H9 (cell line): ENCODE measurements around the gene DENND4A. TPM values are rescaled to one million over a fixed set of nuclear protein-coding genes. Genes with fewer than 3 reads are reported as not detected.

ENCODE experiments used
- DNase-seq: peaks from one replicate; pipeline ENCODE4 v3.0.0-alpha.2; 2017
- H2AFZ ChIP-seq: one replicate; pipeline ENCODE4 v1.6.1; 2013; ENCODE audit warnings: mild to moderate bottlenecking, low read length, control low read depth, moderate library complexity
- H2AK5ac ChIP-seq: 2 replicates; pipeline ENCODE4 v1.6.1; 2013; ENCODE audit warnings: low read length, control low read depth, mixed read lengths; ENCODE audit not compliant: insufficient read length
- H2BK120ac ChIP-seq: one replicate; pipeline ENCODE4 v1.6.1; 2013; ENCODE audit warnings: low read depth, mild to moderate bottlenecking, low read length, control low read depth, inconsistent platforms; ENCODE audit not compliant: poor library complexity, severe bottlenecking
- H2BK12ac ChIP-seq: 2 replicates; pipeline ENCODE4 v1.6.1; 2013; ENCODE audit warnings: low read length, control low read depth, mixed read lengths, low read depth; ENCODE audit not compliant: insufficient read length
- H2BK15ac ChIP-seq: 2 replicates; pipeline ENCODE4 v1.6.1; 2013; ENCODE audit warnings: low read depth, low read length, control low read depth
- H2BK20ac ChIP-seq: one replicate; pipeline ENCODE4 v1.6.1; 2013; ENCODE audit warnings: low read depth, mild to moderate bottlenecking, low read length, control low read depth, inconsistent platforms; ENCODE audit not compliant: poor library complexity, severe bottlenecking
- H2BK5ac ChIP-seq: 2 replicates; pipeline ENCODE4 v1.6.1; 2013; ENCODE audit warnings: low read length, control low read depth, mixed read lengths; ENCODE audit not compliant: insufficient read length
- H3K14ac ChIP-seq: 2 replicates; pipeline ENCODE4 v1.6.1; 2013; ENCODE audit warnings: low read length, control low read depth; ENCODE audit not compliant: insufficient read depth
- H3K18ac ChIP-seq: 2 replicates; pipeline ENCODE4 v1.6.1; 2013; ENCODE audit warnings: low read depth, mild to moderate bottlenecking, mixed read lengths, low read length, control low read depth; ENCODE audit not compliant: insufficient read length
- H3K23ac ChIP-seq: 2 replicates; pipeline ENCODE4 v1.6.1; 2013; ENCODE audit warnings: low read length, control low read depth, mixed read lengths, low read depth; ENCODE audit not compliant: insufficient read length
- H3K23me2 ChIP-seq: 2 replicates; pipeline ENCODE4 v1.6.1; 2013; ENCODE audit warnings: low read depth, mild to moderate bottlenecking, mixed read lengths, low read length, control low read depth; ENCODE audit not compliant: insufficient read length, poor library complexity, severe bottlenecking
- H3K27ac ChIP-seq: 2 replicates; pipeline ENCODE4 v1.5.1; 2013; ENCODE audit warnings: low read length, control low read depth, mixed read lengths, low read depth; ENCODE audit not compliant: insufficient read length
- H3K27me3 ChIP-seq: 2 replicates; pipeline ENCODE4 v1.6.1; 2013; ENCODE audit warnings: low read length, control low read depth, inconsistent platforms; ENCODE audit not compliant: insufficient read depth
- H3K4ac ChIP-seq: 2 replicates; pipeline ENCODE4 v1.6.1; 2013; ENCODE audit warnings: low read depth, mild to moderate bottlenecking, control low read depth, inconsistent platforms, low read length, moderate library complexity
- H3K4me1 ChIP-seq: 2 replicates; pipeline ENCODE4 v1.6.1; 2013; ENCODE audit warnings: low read length, control low read depth, inconsistent platforms; ENCODE audit not compliant: insufficient read depth
- H3K4me2 ChIP-seq: 2 replicates; pipeline ENCODE4 v1.6.1; 2013; ENCODE audit warnings: low read length, control low read depth, mixed read lengths; ENCODE audit not compliant: insufficient read length, insufficient read depth
- H3K56ac ChIP-seq: 2 replicates; pipeline ENCODE4 v1.6.1; 2013; ENCODE audit warnings: low read depth, mild to moderate bottlenecking, mixed read lengths, low read length, control low read depth; ENCODE audit not compliant: insufficient read length
- H3K79me1 ChIP-seq: 2 replicates; pipeline ENCODE4 v1.6.1; 2013; ENCODE audit warnings: low read depth, mild to moderate bottlenecking, moderate library complexity, low read length, control low read depth, inconsistent platforms; ENCODE audit not compliant: insufficient read depth, poor library complexity, severe bottlenecking
- H3K79me2 ChIP-seq: 2 replicates; pipeline ENCODE4 v1.6.1; 2013; ENCODE audit warnings: low read length, control low read depth, inconsistent platforms; ENCODE audit not compliant: insufficient read depth
- H3K9ac ChIP-seq: 2 replicates; pipeline ENCODE4 v1.6.1; 2013; ENCODE audit warnings: low read length, control low read depth, mixed read lengths; ENCODE audit not compliant: insufficient read length; ENCODE audit errors: extremely low read depth
- H3K9me3 ChIP-seq: one replicate; pipeline ENCODE4 v1.6.1; 2013; ENCODE audit warnings: low read depth, low read length, inconsistent platforms; ENCODE audit not compliant: control insufficient read depth
- H3T11ph ChIP-seq: one replicate; pipeline ENCODE4 v1.6.1; 2013; ENCODE audit warnings: mild to moderate bottlenecking, low read length, control low read depth, inconsistent platforms
- H4K20me1 ChIP-seq: one replicate; pipeline ENCODE4 v1.6.1; 2013; ENCODE audit not compliant: control insufficient read depth, insufficient read length, insufficient read depth
- H4K5ac ChIP-seq: 2 replicates; pipeline ENCODE4 v1.6.1; 2013; ENCODE audit warnings: low read depth, mild to moderate bottlenecking, mixed read lengths, low read length, control low read depth; ENCODE audit not compliant: insufficient read length
- H4K8ac ChIP-seq: replicated peaks from 2 replicates; pipeline ENCODE4 v1.6.1; 2013; ENCODE audit warnings: low read length, control low read depth, mixed read lengths, low read depth; ENCODE audit not compliant: insufficient read length
- H4K91ac ChIP-seq: 2 replicates; pipeline ENCODE4 v1.6.1; 2013; ENCODE audit warnings: low read depth, mild to moderate bottlenecking, moderate library complexity, mixed read lengths, low read length, control low read depth; ENCODE audit not compliant: insufficient read length
- H3K27ac Mint-ChIP-seq, 3 experiments: 2 replicates in 2 of 3; 3 replicates in 1 of 3; pipeline ENCODE4 v1.8.0; 2020 to 2021; ENCODE audit warnings: mixed read lengths in 3 of 3, mild to moderate bottlenecking in 1 of 3, moderate library complexity in 1 of 3
- H3K27me3 Mint-ChIP-seq: 2 replicates; pipeline ENCODE4 v1.8.0; 2021; ENCODE audit warnings: low read depth, mild to moderate bottlenecking, moderate library complexity, mixed read lengths
- H3K36me3 Mint-ChIP-seq, 3 experiments: 2 replicates in 2 of 3; 3 replicates in 1 of 3; pipeline ENCODE4 v1.8.0; 2020 to 2021; ENCODE audit warnings: low read depth in 3 of 3, mixed read lengths in 3 of 3; ENCODE audit not compliant: insufficient read depth in 1 of 3
- H3K4me1 Mint-ChIP-seq, 2 experiments: 2 replicates each; pipeline ENCODE4 v1.8.0; 2020; ENCODE audit warnings: mixed read lengths in 2 of 2
- H3K4me3 Mint-ChIP-seq, 2 experiments: 2 replicates in 1 of 2; 3 replicates in 1 of 2; pipeline ENCODE4 v1.8.0; 2020 to 2021; ENCODE audit warnings: mild to moderate bottlenecking in 2 of 2, mixed read lengths in 2 of 2, moderate library complexity in 1 of 2
- H3K9me3 Mint-ChIP-seq, 2 experiments: 2 replicates in 1 of 2; 3 replicates in 1 of 2; pipeline ENCODE4 v1.8.0; 2020; ENCODE audit warnings: mild to moderate bottlenecking in 2 of 2, mixed read lengths in 2 of 2, moderate library complexity in 1 of 2
- CTCF ChIP-seq: fragments of 200-600 bp; sonication (generic); conservative IDR thresholded peaks from 3 replicates; pipeline ENCODE4 v1.8.0; 2021; ENCODE audit warnings: antibody characterized with exemption, mild to moderate bottlenecking
- WGBS: extraction: QIAGEN DNeasy Blood & Tissue Kit; methylation state at CpG from one replicate; pipeline ENCODE4 v1.1.7; 2013; ENCODE audit warnings: missing lambda C conversion rate, low lambda C conversion rate, mixed read lengths; ENCODE audit not compliant: insufficient read length; ENCODE audit errors: extremely low coverage; 5-methylcytosine and 5-hydroxymethylcytosine counted together
- total RNA-seq: library from RNA; stranded (reverse); gene quantifications from 2 replicates; pipeline ENCODE4 v1.2.1, GENCODE V29; 2021

Gene DENND4A
- total RNA-seq, 1 experiment from 2014 or later = 4.7 TPM

- H3K79me2 ChIP-seq = no peaks in the 10 kb centered on the region
- no peak overlapping the region for H3K27ac ChIP-seq
- H3K9me3 ChIP-seq = no peaks in the 10 kb centered on the region
- no CpG with 5 or more reads among the region's 3 CpGs for WGBS
- Mint-ChIP-seq H3K36me3 (no peaks in the 10 kb centered on the region), H3K27ac (peak overlapping the region in 1 of 3 experiments; percentile 61; a peak in 3 of 7 replicates), H3K4me3 (no peak overlapping the region), H3K4me1 (peaks cover 9 to 13% of the 10 kb centered on the region in 2 experiments), H3K27me3 (no peaks in the 10 kb centered on the region), H3K9me3 (no peaks in the 10 kb centered on the region)
- H2BK120ac ChIP-seq = no peak overlapping the region
- H3T11ph ChIP-seq = no peak overlapping the region
- H2BK12ac ChIP-seq = no peak overlapping the region
- no peaks in the 10 kb centered on the region for H3K79me1 ChIP-seq
- DNase-seq = no peak
- no peak overlapping the region for H2BK15ac ChIP-seq
- no peak for TF ChIP-seq CTCF
- H3K27me3 ChIP-seq = no peaks in the 10 kb centered on the region
- no peak overlapping the region for H2AFZ ChIP-seq
- H3K4ac ChIP-seq = no peak overlapping the region
- no peak overlapping the region for H2BK20ac ChIP-seq
- no peaks in the 10 kb centered on the region for H4K20me1 ChIP-seq
- no peak overlapping the region for H3K4me2 ChIP-seq
- H3K4me1 ChIP-seq = no peaks in the 10 kb centered on the region
- no peak overlapping the region for H3K14ac ChIP-seq
- no peaks in the 10 kb centered on the region for H3K23me2 ChIP-seq
- no peak overlapping the region for H3K23ac ChIP-seq
- H4K5ac ChIP-seq = no peak overlapping the region
- H3K9ac ChIP-seq = no peak overlapping the region
- no peak overlapping the region for H2BK5ac ChIP-seq
- H3K56ac ChIP-seq = no peak overlapping the region
- no peak overlapping the region for H4K8ac ChIP-seq
- no peak overlapping the region for H2AK5ac ChIP-seq
- H3K18ac ChIP-seq = no peak overlapping the region
- H4K91ac ChIP-seq = no peak overlapping the region
Measured at GRCh38 chr15:65773386-65774111, 18.5 kb downstream of the DENND4A start.
